ENCODE data around the gene MAN2A2.
"Not testable (repeated sequence)": the region's sequence is repeated elsewhere in the genome, so short reads cannot be mapped to it uniquely, and the experiment has no call there.

MAN2A2 gene

GRCh38 chr15:90903733-90904536 lies 833 bp downstream of the MAN2A2 start:
- DNase-seq (ENCODE audit: low read depth, low spot score), result no peak

- DNase-seq (ENCODE audit: low read depth, low spot score), result no peak
Measured at GRCh38 chr15:90904746-90905145, 1.6 kb downstream of the MAN2A2 start.

- DNase-seq (ENCODE audit: low read depth, low spot score), result no peak
Measured at GRCh38 chr15:90905306-90906180, 2.4 kb downstream of the MAN2A2 start.

- DNase-seq (ENCODE audit: low read depth, low spot score), result no peak
Measured at GRCh38 chr15:90906181-90906849, 3.2 kb downstream of the MAN2A2 start.

- DNase-seq (ENCODE audit: low read depth, low spot score), result no peak
Measured at GRCh38 chr15:90907051-90907660, 4.1 kb downstream of the MAN2A2 start.

GRCh38 chr15:90907838-90908507 lies 4.9 kb downstream of the MAN2A2 start:
- no peak for DNase-seq (ENCODE audit: low read depth, low spot score)

- not testable (repeated sequence) for DNase-seq (ENCODE audit: low read depth, low spot score)
Measured at GRCh38 chr15:90909449-90909848, 6.3 kb downstream of the MAN2A2 start.

GRCh38 chr15:90909976-90910375 lies 6.9 kb downstream of the MAN2A2 start:
- no peak for DNase-seq (ENCODE audit: low read depth, low spot score)

- DNase-seq (ENCODE audit: low read depth, low spot score), result no peak
Measured at GRCh38 chr15:90910441-90911301, 7.6 kb downstream of the MAN2A2 start.

GRCh38 chr15:90911302-90911623 lies 8.2 kb downstream of the MAN2A2 start:
- DNase-seq (ENCODE audit: low read depth, low spot score), result no peak

GRCh38 chr15:90911906-90912769 lies 9.0 kb downstream of the MAN2A2 start:
- no peak for DNase-seq (ENCODE audit: low read depth, low spot score)

- no peak for DNase-seq (ENCODE audit: low read depth, low spot score)
Measured at GRCh38 chr15:90912770-90913075, 9.6 kb downstream of the MAN2A2 start.

GRCh38 chr15:90913398-90913944 lies 10.4 kb downstream of the MAN2A2 start:
- no peak for DNase-seq (ENCODE audit: low read depth, low spot score)

GRCh38 chr15:90914305-90915080 lies 11.4 kb downstream of the MAN2A2 start:
- no peak for DNase-seq (ENCODE audit: low read depth, low spot score)

- no peak for DNase-seq (ENCODE audit: low read depth, low spot score)
Measured at GRCh38 chr15:90915216-90915807, 12.2 kb downstream of the MAN2A2 start.

- DNase-seq (ENCODE audit: low read depth, low spot score), result no peak
Measured at GRCh38 chr15:90915808-90916440, 12.8 kb downstream of the MAN2A2 start.

- DNase-seq (ENCODE audit: low read depth, low spot score), result no peak
Measured at GRCh38 chr15:90916461-90916860, 13.4 kb downstream of the MAN2A2 start.

- DNase-seq (ENCODE audit: low read depth, low spot score), result no peak
Measured at GRCh38 chr15:90917569-90917968, 14.5 kb downstream of the MAN2A2 start.
